ENCODE data around the gene HS1BP3.

The HS1BP3 gene

DNA sequence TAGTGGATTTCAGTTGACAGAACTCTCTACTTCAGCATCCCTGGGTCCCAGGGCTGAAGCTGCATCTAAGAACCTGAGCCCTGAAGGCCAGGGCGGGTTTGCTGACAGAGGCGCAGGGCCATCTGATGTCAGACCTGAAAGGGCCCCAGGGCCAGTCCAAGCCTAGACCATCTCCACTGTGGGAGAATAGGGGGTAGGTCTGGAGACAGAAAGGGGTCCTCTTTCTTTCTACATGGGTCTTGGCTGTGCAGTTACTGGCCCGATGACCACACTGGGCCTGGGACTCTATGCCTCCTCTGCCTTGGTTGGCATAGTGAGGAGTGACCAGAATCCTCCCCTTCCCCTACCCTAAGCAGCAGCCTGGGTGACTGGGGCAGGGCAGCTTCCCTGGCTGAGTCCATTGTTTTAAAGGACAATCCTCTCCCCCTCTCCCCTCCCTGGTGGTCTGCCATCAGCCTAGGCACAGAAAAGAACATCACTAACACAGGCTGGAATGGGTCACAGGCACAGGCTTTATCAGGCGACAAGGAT, 34.5 kb downstream of the HS1BP3 start:
- H3K9ac ChIP-seq: no peak overlapping the region
- no peak overlapping the region for H2AFZ ChIP-seq
- H3K27me3 ChIP-seq (ENCODE audit: control insufficient read depth, insufficient read depth, low read length): no peaks in the 10 kb centered on the region
- H3K36me3 ChIP-seq (ENCODE audit: control insufficient read depth, insufficient read depth, low read length): no peaks in the 10 kb centered on the region
- H3K9me3 ChIP-seq (ENCODE audit: control insufficient read depth, low read length): no peaks in the 10 kb centered on the region
- H3K79me2 ChIP-seq: no peaks in the 10 kb centered on the region
- H3K4me2 ChIP-seq (ENCODE audit: low read length): no peak overlapping the region
- peak overlapping the region; percentile 59 for H3K27ac ChIP-seq
- H3K4me1 ChIP-seq: peaks cover 9% of the 10 kb centered on the region
- TF ChIP-seq, protein P1, sequence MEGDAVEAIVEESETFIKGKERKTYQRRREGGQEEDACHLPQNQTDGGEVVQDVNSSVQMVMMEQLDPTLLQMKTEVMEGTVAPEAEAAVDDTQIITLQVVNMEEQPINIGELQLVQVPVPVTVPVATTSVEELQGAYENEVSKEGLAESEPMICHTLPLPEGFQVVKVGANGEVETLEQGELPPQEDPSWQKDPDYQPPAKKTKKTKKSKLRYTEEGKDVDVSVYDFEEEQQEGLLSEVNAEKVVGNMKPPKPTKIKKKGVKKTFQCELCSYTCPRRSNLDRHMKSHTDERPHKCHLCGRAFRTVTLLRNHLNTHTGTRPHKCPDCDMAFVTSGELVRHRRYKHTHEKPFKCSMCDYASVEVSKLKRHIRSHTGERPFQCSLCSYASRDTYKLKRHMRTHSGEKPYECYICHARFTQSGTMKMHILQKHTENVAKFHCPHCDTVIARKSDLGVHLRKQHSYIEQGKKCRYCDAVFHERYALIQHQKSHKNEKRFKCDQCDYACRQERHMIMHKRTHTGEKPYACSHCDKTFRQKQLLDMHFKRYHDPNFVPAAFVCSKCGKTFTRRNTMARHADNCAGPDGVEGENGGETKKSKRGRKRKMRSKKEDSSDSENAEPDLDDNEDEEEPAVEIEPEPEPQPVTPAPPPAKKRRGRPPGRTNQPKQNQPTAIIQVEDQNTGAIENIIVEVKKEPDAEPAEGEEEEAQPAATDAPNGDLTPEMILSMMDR (IDR thresholded peaks at IDR 0.05): no peak
- no peak overlapping the region for H3K4me3 ChIP-seq (ENCODE audit: low read depth, low read length)

DNA sequence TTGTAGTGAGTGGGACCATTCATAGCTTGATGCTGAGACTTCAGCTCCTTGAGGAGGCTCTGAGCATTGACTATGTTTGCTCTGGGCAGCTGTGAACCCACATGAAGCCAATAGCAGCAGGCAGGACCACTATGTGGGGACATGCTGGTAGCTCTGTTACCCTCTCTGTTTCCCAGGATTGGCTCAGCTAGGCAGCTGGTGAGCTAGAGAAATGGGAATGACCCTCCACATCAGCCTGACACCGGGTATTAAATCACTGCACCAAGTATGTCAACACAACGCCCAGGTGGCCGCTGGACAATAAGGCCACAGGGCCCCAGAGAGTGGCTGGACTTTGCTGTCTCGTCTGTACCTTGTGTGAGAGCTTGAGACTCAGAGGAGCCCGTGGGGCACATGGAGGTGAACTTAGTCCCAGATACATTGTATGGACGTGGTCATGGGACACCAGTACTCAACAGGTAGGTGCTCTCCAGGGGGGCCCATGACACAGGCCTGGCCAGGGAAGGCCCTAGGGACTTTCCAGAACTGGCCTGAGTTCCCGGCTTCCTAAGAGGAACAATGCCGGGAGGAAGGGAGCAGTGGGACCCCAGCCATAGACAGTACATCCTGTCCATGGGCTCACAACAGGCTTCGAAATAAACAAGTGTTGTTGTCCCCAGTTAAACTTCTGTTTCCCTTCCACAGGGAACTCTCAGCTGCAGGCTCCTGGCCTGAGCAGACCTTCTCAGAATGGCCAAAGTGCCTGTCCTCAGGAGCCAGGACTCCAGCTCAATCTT, 35.2 kb downstream of the HS1BP3 start:
- no peak overlapping the region for H3K9ac ChIP-seq
- no peaks in the 10 kb centered on the region for H3K36me3 ChIP-seq (ENCODE audit: control insufficient read depth, insufficient read depth, low read length)
- H3K9me3 ChIP-seq (ENCODE audit: control insufficient read depth, low read length): no peaks in the 10 kb centered on the region
- TF ChIP-seq, protein P1 (IDR thresholded peaks at IDR 0.05): no peak
- peak overlapping the region; percentile 59 for H3K27ac ChIP-seq
- H3K27me3 ChIP-seq (ENCODE audit: control insufficient read depth, insufficient read depth, low read length): no peaks in the 10 kb centered on the region
- no peak overlapping the region for H3K4me3 ChIP-seq (ENCODE audit: low read depth, low read length)
- no peak overlapping the region for H3K4me2 ChIP-seq (ENCODE audit: low read length)
- no peaks in the 10 kb centered on the region for H3K79me2 ChIP-seq
- H2AFZ ChIP-seq: no peak overlapping the region
- peaks cover 9% of the 10 kb centered on the region for H3K4me1 ChIP-seq

DNA sequence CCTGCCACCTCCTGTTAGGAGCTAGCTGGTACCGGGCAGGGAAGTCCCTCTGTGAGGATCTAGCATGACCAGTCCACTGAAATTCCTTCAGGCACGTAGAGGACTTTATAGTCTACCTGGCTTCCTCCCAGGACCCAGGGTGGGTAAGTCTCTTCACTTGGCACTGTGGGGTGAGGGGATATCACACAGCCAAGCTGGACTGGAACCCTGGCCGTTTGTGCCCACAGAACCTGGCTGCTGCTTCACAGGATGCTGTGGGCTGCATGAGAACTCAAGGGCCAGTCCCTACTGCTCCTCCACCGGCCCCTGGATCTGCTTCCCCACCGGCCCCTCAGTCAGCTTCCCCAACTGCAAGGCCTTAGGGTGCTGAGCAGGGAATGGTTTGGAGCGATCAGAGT, 35.8 kb downstream of the HS1BP3 start:
- Histone ChIP-seq H3K9ac (no peak overlapping the region), H3K79me2 (no peaks in the 10 kb centered on the region), H3K27ac (peak overlapping the region; percentile 47), H2AFZ (no peak overlapping the region), H3K4me1 (peaks cover 9% of the 10 kb centered on the region), H3K9me3 (ENCODE audit: control insufficient read depth, low read length) (no peaks in the 10 kb centered on the region), H3K4me3 (ENCODE audit: low read depth, low read length) (no peak overlapping the region), H3K4me2 (ENCODE audit: low read length) (no peak overlapping the region), H3K36me3 (ENCODE audit: control insufficient read depth, insufficient read depth, low read length) (no peaks in the 10 kb centered on the region), H3K27me3 (ENCODE audit: control insufficient read depth, insufficient read depth, low read length) (no peaks in the 10 kb centered on the region)
- TF ChIP-seq, protein P1 (IDR thresholded peaks at IDR 0.05): no peak

DNA sequence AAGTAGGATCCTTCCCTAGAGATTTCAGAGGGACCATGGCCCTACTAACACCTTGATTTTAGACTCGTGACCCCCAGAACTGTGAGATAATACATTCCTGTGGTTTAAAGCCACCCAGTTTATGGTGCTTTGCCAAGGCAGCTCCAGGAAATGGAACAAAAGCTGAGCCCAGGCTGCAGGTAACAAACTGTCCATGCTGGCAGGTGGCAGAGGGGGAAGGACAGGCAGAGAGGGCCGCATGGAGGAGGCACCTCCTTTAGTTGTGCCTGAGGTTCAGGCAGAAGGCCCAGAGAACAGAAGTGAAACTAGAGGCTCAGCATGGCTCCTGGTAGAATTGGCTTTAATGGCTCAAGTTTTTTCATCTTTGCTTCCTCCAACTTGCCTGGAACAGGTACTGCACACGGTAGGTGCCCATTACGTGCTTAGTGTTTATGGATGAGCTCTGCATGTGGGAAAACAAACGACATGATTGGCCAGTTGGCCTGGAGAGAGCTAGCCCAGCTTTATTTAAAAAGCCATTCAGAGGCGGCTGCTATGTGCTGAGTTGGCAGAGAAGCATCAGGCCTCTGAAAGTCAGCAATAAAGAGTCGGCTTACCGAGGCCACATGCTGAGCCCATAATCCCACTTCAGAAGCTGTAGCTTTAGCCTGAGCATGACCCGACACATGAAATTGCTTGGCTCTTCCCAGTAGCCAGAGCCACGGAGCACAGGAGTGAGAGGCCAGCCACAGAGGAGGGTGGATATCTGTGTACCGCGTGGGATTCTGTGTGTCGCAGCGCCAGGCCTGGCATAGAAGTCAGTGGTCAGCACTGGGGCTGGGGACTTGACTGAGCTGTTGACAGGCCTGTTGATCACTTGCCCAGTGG, 36.5 kb downstream of the HS1BP3 start:
- Histone ChIP-seq H2AFZ (no peak overlapping the region), H3K36me3 (ENCODE audit: control insufficient read depth, insufficient read depth, low read length) (no peaks in the 10 kb centered on the region), H3K9me3 (ENCODE audit: control insufficient read depth, low read length) (no peaks in the 10 kb centered on the region), H3K27me3 (ENCODE audit: control insufficient read depth, insufficient read depth, low read length) (no peaks in the 10 kb centered on the region), H3K4me3 (ENCODE audit: low read depth, low read length) (no peak overlapping the region), H3K9ac (no peak overlapping the region), H3K4me2 (ENCODE audit: low read length) (no peak overlapping the region), H3K79me2 (no peaks in the 10 kb centered on the region), H3K27ac (peak overlapping the region; percentile 47), H3K4me1 (peaks cover 9% of the 10 kb centered on the region)
- TF ChIP-seq, protein P1 (IDR thresholded peaks at IDR 0.05): no peak
